Smooth muscle cell (in vitro differentiated cells): ENCODE measurements around the gene MTA3. TPM values are rescaled to one million over a fixed set of nuclear protein-coding genes. Genes with fewer than 3 reads are reported as not detected.

Experiments used
- DNase-seq: peaks from one replicate; lab custom pipeline; 2025; ENCODE audit not compliant: unreplicated experiment; lab: John Stamatoyannopoulos, UW
- H2AFZ ChIP-seq: fragments of 200-600 bp; sonication (generic); 2 replicates; pipeline ENCODE4 v1.6.0; 2016; ENCODE audit warnings: antibody characterized with exemption, low read depth, mild to moderate bottlenecking
- H3F3A ChIP-seq: fragments of 200-600 bp; sonication (generic); 2 replicates; pipeline ENCODE4 v1.6.0; 2017; ENCODE audit warnings: antibody characterized with exemption, low read depth
- H3K27ac ChIP-seq: fragments of 200-600 bp; sonication (generic); 2 replicates; pipeline ENCODE4 v1.5.1; 2016; ENCODE audit warnings: low read depth, mild to moderate bottlenecking
- H3K27me3 ChIP-seq: fragments of 200-600 bp; sonication (generic); 2 replicates; pipeline ENCODE4 v1.6.1; 2016; ENCODE audit warnings: low read depth, mild to moderate bottlenecking
- H3K36me3 ChIP-seq: fragments of 200-600 bp; sonication (generic); 2 replicates; pipeline ENCODE4 v1.5.1; 2016; ENCODE audit warnings: low read depth
- H3K4me1 ChIP-seq: fragments of 200-600 bp; sonication (generic); 2 replicates; pipeline ENCODE4 v1.5.1; 2016; ENCODE audit warnings: low read depth
- H3K4me2 ChIP-seq: fragments of 200-600 bp; sonication (generic); 2 replicates; pipeline ENCODE4 v1.6.0; 2016; ENCODE audit warnings: mild to moderate bottlenecking
- H3K4me3 ChIP-seq: fragments of 200-600 bp; sonication (generic); 2 replicates; pipeline ENCODE4 v1.5.1; 2016; ENCODE audit warnings: mild to moderate bottlenecking
- H3K79me2 ChIP-seq: fragments of 200-600 bp; sonication (generic); 2 replicates; pipeline ENCODE4 v1.6.0; 2016; ENCODE audit warnings: low read depth, mild to moderate bottlenecking
- H3K9ac ChIP-seq: fragments of 200-600 bp; sonication (generic); 2 replicates; pipeline ENCODE4 v1.6.0; 2016; ENCODE audit warnings: low read depth
- H3K9me3 ChIP-seq: fragments of 200-600 bp; sonication (generic); replicated peaks from 2 replicates; pipeline ENCODE4 v1.5.1; 2016; ENCODE audit warnings: low read depth
- H4K20me1 ChIP-seq: fragments of 200-600 bp; sonication (generic); 2 replicates; pipeline ENCODE4 v1.6.0; 2016; ENCODE audit warnings: low read depth
- WGBS: methylation state at CpG from one replicate; pipeline ENCODE4 v1.1.7; 2016; ENCODE audit warnings: low lambda C conversion rate; 5-methylcytosine and 5-hydroxymethylcytosine counted together
- polyA plus RNA-seq: library from polyadenylated mRNA; unstranded; fragments of >200 nt; fragmentation: Nextera tagmentation; extraction: Ambion mirVana; gene quantifications from 2 replicates; pipeline ENCODE4 v1.2.1, GENCODE V29; 2016
- total RNA-seq: library from RNA; depleted of rRNA; stranded (reverse); fragments of >200 nt; gene quantifications from 2 replicates; pipeline ENCODE4 v1.2.3, GENCODE V29; 2014
- TF ChIP-seq, protein P1 (sequence below): fragments of 200-600 bp; sonication (generic); IDR thresholded peaks from 2 replicates; pipeline ENCODE4 v1.5.1; 2017; ENCODE audit warnings: borderline replicate concordance, mild to moderate bottlenecking, antibody characterized with exemption; ENCODE audit not compliant: insufficient read depth, poor library complexity, severe bottlenecking

Gene MTA3
- total and polyA plus RNA-seq, 2 experiments from 2014 or later = 27.5 to 29.8 TPM

DNA sequence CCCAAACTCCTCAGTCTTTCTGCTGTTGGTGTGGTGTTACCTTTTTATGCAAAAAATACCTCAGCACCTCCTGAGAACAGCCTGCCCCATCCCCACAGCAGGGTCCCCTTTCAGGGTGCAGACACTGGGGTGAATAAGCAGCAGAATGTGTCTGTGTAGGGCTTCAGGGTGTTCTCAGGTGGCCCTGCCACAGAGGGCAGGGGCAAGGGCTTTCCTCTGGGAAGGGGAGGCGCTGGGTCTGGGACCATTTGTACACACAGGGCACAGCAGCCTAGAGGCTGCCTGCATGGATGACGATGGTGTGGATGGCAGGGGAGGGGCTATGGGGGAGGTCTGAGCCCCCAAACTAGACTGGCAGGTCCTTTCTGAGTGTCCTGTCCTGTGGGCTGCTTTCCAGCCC, 221.3 kb downstream of the MTA3 start:
- H3K27me3 ChIP-seq = no peaks in the 10 kb centered on the region
- 86% methylated on average over 2 of the region's 2 CpGs for WGBS
- no peak overlapping the region for H3K4me2 ChIP-seq
- H3K4me1 ChIP-seq = peaks cover 16% of the 10 kb centered on the region
- DNase-seq = no peak
- no peak overlapping the region for H3K27ac ChIP-seq
- TF ChIP-seq, protein P1, sequence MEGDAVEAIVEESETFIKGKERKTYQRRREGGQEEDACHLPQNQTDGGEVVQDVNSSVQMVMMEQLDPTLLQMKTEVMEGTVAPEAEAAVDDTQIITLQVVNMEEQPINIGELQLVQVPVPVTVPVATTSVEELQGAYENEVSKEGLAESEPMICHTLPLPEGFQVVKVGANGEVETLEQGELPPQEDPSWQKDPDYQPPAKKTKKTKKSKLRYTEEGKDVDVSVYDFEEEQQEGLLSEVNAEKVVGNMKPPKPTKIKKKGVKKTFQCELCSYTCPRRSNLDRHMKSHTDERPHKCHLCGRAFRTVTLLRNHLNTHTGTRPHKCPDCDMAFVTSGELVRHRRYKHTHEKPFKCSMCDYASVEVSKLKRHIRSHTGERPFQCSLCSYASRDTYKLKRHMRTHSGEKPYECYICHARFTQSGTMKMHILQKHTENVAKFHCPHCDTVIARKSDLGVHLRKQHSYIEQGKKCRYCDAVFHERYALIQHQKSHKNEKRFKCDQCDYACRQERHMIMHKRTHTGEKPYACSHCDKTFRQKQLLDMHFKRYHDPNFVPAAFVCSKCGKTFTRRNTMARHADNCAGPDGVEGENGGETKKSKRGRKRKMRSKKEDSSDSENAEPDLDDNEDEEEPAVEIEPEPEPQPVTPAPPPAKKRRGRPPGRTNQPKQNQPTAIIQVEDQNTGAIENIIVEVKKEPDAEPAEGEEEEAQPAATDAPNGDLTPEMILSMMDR = no peak
- no peak overlapping the region for H3K9ac ChIP-seq
- no peaks in the 10 kb centered on the region for H3K36me3 ChIP-seq
- no peaks in the 10 kb centered on the region for H3K9me3 ChIP-seq
- H3K4me3 ChIP-seq = no peak overlapping the region
- no peaks in the 10 kb centered on the region for H4K20me1 ChIP-seq
- no peak overlapping the region for H2AFZ ChIP-seq
- H3F3A ChIP-seq = peaks cover 13% of the 10 kb centered on the region
- peaks cover 5% of the 10 kb centered on the region for H3K79me2 ChIP-seq

GRCh38 chr2:42791606-42792005, 223.2 kb downstream of the MTA3 start:
- Histone ChIP-seq H3K4me2 (peak overlapping the region; percentile 91), H4K20me1 (no peaks in the 10 kb centered on the region), H3K9me3 (no peaks in the 10 kb centered on the region), H3F3A (peaks cover 13% of the 10 kb centered on the region), H3K9ac (no peak overlapping the region), H2AFZ (no peak overlapping the region), H3K4me1 (peaks cover 11% of the 10 kb centered on the region), H3K36me3 (no peaks in the 10 kb centered on the region), H3K79me2 (peaks cover 5% of the 10 kb centered on the region), H3K4me3 (peak overlapping the region; percentile 61), H3K27ac (no peak overlapping the region), H3K27me3 (no peaks in the 10 kb centered on the region)
- TF ChIP-seq, protein P1 = no peak
- 94% methylated on average over 4 of the region's 4 CpGs for WGBS
- DNase-seq = no peak

GRCh38 chr2:42792087-42792582, 223.7 kb downstream of the MTA3 start:
- Histone ChIP-seq H3K4me3 (peak overlapping the region; percentile 61), H2AFZ (peak overlapping the region; percentile 56), H3K27ac (peak overlapping the region; percentile 80), H3K4me1 (peaks cover 11% of the 10 kb centered on the region), H3K9ac (peak overlapping the region; percentile 73), H3K79me2 (peaks cover 5% of the 10 kb centered on the region), H4K20me1 (no peaks in the 10 kb centered on the region), H3K4me2 (peak overlapping the region; percentile 91), H3F3A (peaks cover 13% of the 10 kb centered on the region), H3K9me3 (no peaks in the 10 kb centered on the region), H3K27me3 (no peaks in the 10 kb centered on the region), H3K36me3 (no peaks in the 10 kb centered on the region)
- WGBS = 13% methylated on average over 10 of the region's 18 CpGs
- DNase-seq = no peak
- TF ChIP-seq, protein P1 = no peak
